K562 (cell line): ENCODE measurements around the gene GALNT18. TPM values are rescaled to one million over a fixed set of nuclear protein-coding genes. Genes with fewer than 3 reads are reported as not detected.

Source experiments
- ATAC-seq: fragments of 200-7000 bp; cut with Tn5 transposase; 3 replicates; pipeline ENCODE4 v1.9.1; 2020; ENCODE audit warnings: moderate library complexity
- BruUV-seq: library from RNA; stranded (reverse); fragments of 400-500 nt; replicated peaks from 2 replicates; lab custom pipeline; 2021; lab: Mats Ljungman, UMichigan
- CTCF ChIA-PET: fragments of 300-600 bp; formaldehyde crosslinking; extraction: SDS; loops from one replicate; lab custom pipeline; 2021; ENCODE audit warnings: low intra/inter-chr PET ratio; lab: Yijun Ruan, JAX
- POLR2A ChIA-PET: fragments of 300-600, 350-650 bp; sonication (Branson Sonifier 250); formaldehyde crosslinking; extraction: SDS; loops from one replicate; lab custom pipeline; 2021; ENCODE audit warnings: antibody characterized with exemption, inconsistent platforms; lab: Yijun Ruan, JAX
- DNase-seq, 4 experiments: peaks; one replicate each; pipeline versions ENCODE4 v3.0.0 to v3.0.0-alpha.2; 2011 to 2018; ENCODE audit warnings: low spot score in 3 of 4, mixed read lengths in 3 of 4; ENCODE audit errors: extremely low read depth in 1 of 4
- FAIRE-seq: peaks from 2 replicates; lab custom pipeline; 2011; peaks lifted over from hg19 to GRCh38; lab: Jason Lieb, UNC
- H2AFZ ChIP-seq: 2 replicates; pipeline ENCODE4 v1.6.0; 2011; ENCODE audit warnings: low read depth, low read length, control low read depth, inconsistent platforms
- H3K27ac ChIP-seq: fragments of 200-600 bp; 3 replicates; pipeline ENCODE4 v1.8.0; 2011; ENCODE audit warnings: low read depth, mild to moderate bottlenecking, control low read depth, inconsistent platforms, low read length, moderate library complexity, mixed read lengths; ENCODE audit errors: extremely low read depth
- H3K27me3 ChIP-seq, 2 experiments: fragments of 300-600 bp in 1 of 2; 2 replicates in 1 of 2; 3 replicates in 1 of 2; pipeline versions ENCODE4 v1.6.0 to v1.8.0; 2011; ENCODE audit warnings: inconsistent platforms in 2 of 2, low read length in 2 of 2, mild to moderate bottlenecking in 1 of 2, mixed read lengths in 1 of 2, moderate library complexity in 1 of 2; ENCODE audit not compliant: control insufficient read depth in 2 of 2, insufficient read depth in 2 of 2
- H3K36me3 ChIP-seq: fragments of 300-600 bp; 3 replicates; pipeline ENCODE4 v1.8.0; 2011; ENCODE audit warnings: mild to moderate bottlenecking, low read length, inconsistent platforms; ENCODE audit not compliant: control insufficient read depth, insufficient read depth
- H3K4me1 ChIP-seq, 2 experiments: fragments of 200-600 bp in 1 of 2; replicated peaks in 1 of 2; 2 replicates in 1 of 2; 3 replicates in 1 of 2; pipeline versions ENCODE4 v1.5.1 to v1.8.0; 2011; ENCODE audit warnings: inconsistent platforms in 2 of 2, low read length in 2 of 2, mild to moderate bottlenecking in 1 of 2, mixed read lengths in 1 of 2, moderate library complexity in 1 of 2; ENCODE audit not compliant: control insufficient read depth in 2 of 2, insufficient read depth in 2 of 2
- H3K4me2 ChIP-seq: 2 replicates; pipeline ENCODE4 v1.6.1; 2011; ENCODE audit warnings: low read length, control low read depth, inconsistent platforms, mixed read lengths; ENCODE audit not compliant: insufficient read depth
- H3K4me3 ChIP-seq: fragments of 200-600 bp; sonication (generic), shearing (Covaris generic); 2 replicates; pipeline ENCODE4 v1.5.1; 2016; ENCODE audit warnings: control low read depth, inconsistent platforms
- H3K79me2 ChIP-seq: fragments of 200-600 bp; 3 replicates; pipeline ENCODE4 v1.8.0; 2011; ENCODE audit warnings: low read length, inconsistent platforms; ENCODE audit not compliant: control insufficient read depth, insufficient read depth
- H3K9ac ChIP-seq, 2 experiments: 2 replicates each; pipeline versions ENCODE4 v1.6.0 to v1.6.1; 2011; ENCODE audit warnings: low read depth in 2 of 2, low read length in 2 of 2, control low read depth in 1 of 2, inconsistent platforms in 1 of 2, mild to moderate bottlenecking in 1 of 2, mixed read lengths in 1 of 2; ENCODE audit not compliant: insufficient read depth in 1 of 2
- H3K9me1 ChIP-seq: one replicate; pipeline ENCODE4 v1.6.0; 2011; ENCODE audit warnings: inconsistent platforms, mild to moderate bottlenecking, low read length, moderate library complexity; ENCODE audit not compliant: control insufficient read depth, insufficient read depth
- H3K9me3 ChIP-seq: replicated peaks from 2 replicates; pipeline ENCODE4 v1.5.1; 2011; ENCODE audit warnings: low read depth, low read length, inconsistent platforms; ENCODE audit not compliant: control insufficient read depth, insufficient read depth
- H4K20me1 ChIP-seq: replicated peaks from 2 replicates; pipeline ENCODE4 v1.6.1; 2011; ENCODE audit warnings: low read length, inconsistent platforms, mixed read lengths; ENCODE audit not compliant: control insufficient read depth, insufficient read depth
- ELK3 ChIP-seq: fragments of 450-650 bp; formaldehyde crosslinking; IDR thresholded peaks from 2 replicates; pipeline ENCODE4 v1.4.0; 2020; ENCODE audit warnings: mild to moderate bottlenecking
- NCOA4 ChIP-seq: fragments of 450-650 bp; IDR thresholded peaks from 2 replicates; pipeline ENCODE4 v1.6.1; 2018; ENCODE audit warnings: mild to moderate bottlenecking; ENCODE audit not compliant: partially characterized antibody
- PKNOX1 ChIP-seq: fragments of 450-650 bp; IDR thresholded peaks from 2 replicates; pipeline ENCODE4 v1.6.1; 2016
- ZBTB49 ChIP-seq: sonication (generic); formaldehyde crosslinking; IDR thresholded peaks from 2 replicates; pipeline ENCODE4 v1.8.0; 2022; ENCODE audit warnings: missing genetic modification reagents, mild to moderate bottlenecking, borderline replicate concordance
- WGBS: fragments of 100-300 bp; shearing (Covaris generic); methylation state at CpG from one replicate; pipeline ENCODE4 v1.1.6; 2016; ENCODE audit warnings: low coverage, mixed read lengths; ENCODE audit not compliant: insufficient coverage; ENCODE audit errors: missing lambda C conversion rate; 5-methylcytosine and 5-hydroxymethylcytosine counted together
- in situ Hi-C: fragments of 300-500 bp; cut with MboI; formaldehyde crosslinking; loops from 4 replicates; pipeline ENCODE4 v1.15.0; 2018; ENCODE audit warnings: inconsistent platforms, mixed read lengths
- intact Hi-C: fragments of 100-400 bp; cut with micrococcal nuclease; formaldehyde crosslinking; loops from 2 replicates; pipeline ENCODE4 v1.14.2; 2022
- polyA plus RNA-seq, 8 experiments: library from polyadenylated mRNA; depleted of rRNA in 4 of 8; stranded (reverse) in 5 of 8; unstranded in 3 of 8; fragments of >200 nt; fragmentation: Nextera tagmentation in 2 of 8; fragmentation: Illumina TruSeq in 1 of 8; extraction: Ambion mirVana in 2 of 8; extraction: Trizol in 1 of 8; gene quantifications; 2 replicates each; pipeline versions ENCODE4 v1.2.1 to v1.2.3, GENCODE V29; 2011 to 2014; ENCODE audit warnings: inconsistent platforms in 1 of 8, missing spikeins in 1 of 8
- total RNA-seq, 7 experiments: library from RNA; depleted of rRNA in 6 of 7; stranded (reverse); fragments of >200 nt in 6 of 7; fragmentation: Illumina TruSeq in 2 of 7; extraction: Trizol in 2 of 7; gene quantifications; 2 replicates each; pipeline versions ENCODE4 v1.2.1 to v1.2.3, GENCODE V29; 2011 to 2021; ENCODE audit warnings: low replicate concordance in 1 of 7

The GALNT18 gene
- total and polyA plus RNA-seq, 9 of the 15 experiments (the other 6 are each of a cell fraction or from before 2014, with no cell fraction given) = not detected

- no peak overlapping the region for H3K9ac ChIP-seq
- no peak for FAIRE-seq
- H3K27ac ChIP-seq = no peak overlapping the region
- H3K27me3 ChIP-seq = peaks cover 0 to 4% of the 10 kb centered on the region in 2 experiments; a peak in 1 of 5 replicates
- no peak overlapping the region for H2AFZ ChIP-seq
- intact Hi-C loops = no loop called here
- ChIA-PET POLR2A (interaction anchor here (0.7 to 1.3 kb wide), 3 partner anchors 10 to 589 kb away, joined by 3 read pairs; no protein-coding TSS in a partner anchor), CTCF (no interaction called here)
- no peaks in the 10 kb centered on the region for H3K4me1 ChIP-seq
- TF ChIP-seq ZBTB49 (CRISPR knock-in tag) (no peak), NCOA4 (no peak), PKNOX1 (no peak), ELK3 (CRISPR knock-in tag) (no peak)
- in situ Hi-C loops = no loop called here
- no peak for DNase-seq
- no peak overlapping the region for H3K4me2 ChIP-seq
- no peaks in the 10 kb centered on the region for H3K36me3 ChIP-seq
- no peak for ATAC-seq
- no peaks in the 10 kb centered on the region for H3K9me1 ChIP-seq
- 0 out of 2 replicates have a peak, but pooled peaks cover 5% of the 10 kb centered on the region for H4K20me1 ChIP-seq
- WGBS = 0% methylated on average over 1 of the region's 4 CpGs
- H3K4me3 ChIP-seq = no peak overlapping the region
- no TSS peak for BruUV-seq
- H3K79me2 ChIP-seq = no peaks in the 10 kb centered on the region
- H3K9me3 ChIP-seq = no peaks in the 10 kb centered on the region
Observed at GRCh38 chr11:11387207-11387606, 234.6 kb downstream of the GALNT18 start.
